Endothelial cell of umbilical vein (primary cell): ENCODE data around the gene HCST.

Experiments used
- CTCF ChIP-seq, 2 donors: IDR thresholded peaks; 1 replicate in 1 of 2; 2 replicates in 1 of 2; pipeline ENCODE4 v1.5.1; 2011; ENCODE audit warnings: low read length in 2 of 2, mild to moderate bottlenecking in 2 of 2, moderate library complexity in 2 of 2, control low read depth in 1 of 2, inconsistent platforms in 1 of 2, low read depth in 1 of 2; ENCODE audit not compliant: insufficient read depth in 1 of 2; ENCODE audit errors: extremely low read depth in 1 of 2
- EZH2 ChIP-seq: IDR thresholded peaks from 2 replicates; pipeline ENCODE4 v1.6.1; 2012; ENCODE audit warnings: borderline replicate concordance, low read depth, mild to moderate bottlenecking, moderate library complexity, low read length, inconsistent platforms; ENCODE audit not compliant: severe bottlenecking
- FOS ChIP-seq: IDR thresholded peaks from 2 replicates; pipeline ENCODE4 v1.6.1; 2011; ENCODE audit warnings: mild to moderate bottlenecking, low read length, moderate library complexity, borderline replicate concordance; ENCODE audit not compliant: insufficient read depth
- GATA2 ChIP-seq: IDR thresholded peaks from 2 replicates; pipeline ENCODE4 v1.7.0; 2011; ENCODE audit warnings: low read depth, mild to moderate bottlenecking, moderate library complexity, mixed read lengths, low read length; ENCODE audit not compliant: insufficient read length, insufficient read depth
- JUN ChIP-seq: IDR thresholded peaks from 2 replicates; pipeline ENCODE4 v1.6.1; 2011; ENCODE audit warnings: borderline replicate concordance, low read depth; ENCODE audit not compliant: insufficient read length, insufficient read depth
- MAX ChIP-seq: IDR thresholded peaks from 2 replicates; pipeline ENCODE4 v1.6.1; 2011; ENCODE audit not compliant: insufficient read depth, insufficient read length
- MYC ChIP-seq: IDR thresholded peaks from one replicate; pipeline ENCODE4 v1.6.1; 2011; ENCODE audit warnings: mild to moderate bottlenecking, low read depth, low read length
- POLR2A ChIP-seq: IDR thresholded peaks from 2 replicates; pipeline ENCODE4 v1.6.1; 2012; ENCODE audit warnings: low read depth, mild to moderate bottlenecking, control low read depth, low read length
- POLR2AphosphoS5 ChIP-seq: IDR thresholded peaks from 2 replicates; pipeline ENCODE4 v1.6.1; 2012; ENCODE audit warnings: low read depth, mild to moderate bottlenecking, control low read depth, low read length, moderate library complexity; ENCODE audit not compliant: insufficient read depth

- TF ChIP-seq CTCF (IDR thresholded peaks at IDR 0.05; ENCODE audit: extremely low read depth in 1 of 2, insufficient read depth in 1 of 2, low read depth in 1 of 2, low read length in 2 of 2) = peak; percentile 15 to 34
- no peak for TF ChIP-seq POLR2AphosphoS5
- TF ChIP-seq POLR2A = no peak
- no peak for TF ChIP-seq JUN
- TF ChIP-seq GATA2 = no peak
- no peak for TF ChIP-seq MAX
- TF ChIP-seq EZH2 = no peak
- no peak for TF ChIP-seq MYC
- TF ChIP-seq FOS = no peak
Observed at GRCh38 chr19:35882114-35882832, 20.1 kb upstream of the HCST start.
